NCI-H748 (cell line): ENCODE measurements around the gene TBC1D16.

Experiments used
- DNase-seq: peaks from one replicate; lab custom pipeline; 2025; ENCODE audit not compliant: unreplicated experiment; lab: John Stamatoyannopoulos, UW

The TBC1D16 gene, protein sequence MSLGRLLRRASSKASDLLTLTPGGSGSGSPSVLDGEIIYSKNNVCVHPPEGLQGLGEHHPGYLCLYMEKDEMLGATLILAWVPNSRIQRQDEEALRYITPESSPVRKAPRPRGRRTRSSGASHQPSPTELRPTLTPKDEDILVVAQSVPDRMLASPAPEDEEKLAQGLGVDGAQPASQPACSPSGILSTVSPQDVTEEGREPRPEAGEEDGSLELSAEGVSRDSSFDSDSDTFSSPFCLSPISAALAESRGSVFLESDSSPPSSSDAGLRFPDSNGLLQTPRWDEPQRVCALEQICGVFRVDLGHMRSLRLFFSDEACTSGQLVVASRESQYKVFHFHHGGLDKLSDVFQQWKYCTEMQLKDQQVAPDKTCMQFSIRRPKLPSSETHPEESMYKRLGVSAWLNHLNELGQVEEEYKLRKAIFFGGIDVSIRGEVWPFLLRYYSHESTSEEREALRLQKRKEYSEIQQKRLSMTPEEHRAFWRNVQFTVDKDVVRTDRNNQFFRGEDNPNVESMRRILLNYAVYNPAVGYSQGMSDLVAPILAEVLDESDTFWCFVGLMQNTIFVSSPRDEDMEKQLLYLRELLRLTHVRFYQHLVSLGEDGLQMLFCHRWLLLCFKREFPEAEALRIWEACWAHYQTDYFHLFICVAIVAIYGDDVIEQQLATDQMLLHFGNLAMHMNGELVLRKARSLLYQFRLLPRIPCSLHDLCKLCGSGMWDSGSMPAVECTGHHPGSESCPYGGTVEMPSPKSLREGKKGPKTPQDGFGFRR

DNA sequence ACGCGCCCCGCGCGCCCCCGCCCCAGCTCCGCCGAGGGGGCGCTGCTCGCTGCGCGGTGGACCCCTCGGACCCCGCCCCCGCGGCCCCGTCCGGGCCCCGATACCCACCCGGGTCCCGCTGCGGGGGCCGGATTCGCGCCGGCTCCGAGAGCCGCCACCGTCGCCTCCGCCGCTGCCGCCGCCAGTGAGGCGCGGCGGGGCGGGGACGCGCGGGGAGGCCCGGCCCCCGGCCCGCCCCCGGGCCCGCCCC is at the start of gene TBC1D16:
Gene TBC1D16 (minus strand): TSS at position 186 of the 250 bp plus-strand sequence. CDS start 22,325 bp downstream, outside the sequence.
- DNase-seq: no peak

DNA sequence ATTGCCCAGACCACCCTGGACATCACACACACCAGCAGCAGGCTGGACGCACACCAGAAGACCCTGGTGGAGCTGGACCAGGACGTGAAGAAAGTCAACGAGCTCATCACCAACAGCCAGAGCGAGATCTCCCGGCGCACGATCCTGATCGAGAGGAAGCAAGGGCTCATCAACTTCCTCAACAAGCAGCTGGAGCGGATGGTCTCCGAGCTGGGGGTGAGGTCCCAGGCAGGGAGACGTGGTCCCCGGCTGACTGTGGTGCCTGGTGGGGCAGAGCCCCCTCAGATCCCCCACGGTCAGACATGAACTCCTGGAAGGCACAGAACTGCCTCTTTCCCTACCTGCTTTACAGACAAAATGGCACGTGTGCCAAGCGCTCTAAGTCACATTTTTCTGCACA is 49.1 kb upstream of the TBC1D16 start:
- DNase-seq: no peak

DNA sequence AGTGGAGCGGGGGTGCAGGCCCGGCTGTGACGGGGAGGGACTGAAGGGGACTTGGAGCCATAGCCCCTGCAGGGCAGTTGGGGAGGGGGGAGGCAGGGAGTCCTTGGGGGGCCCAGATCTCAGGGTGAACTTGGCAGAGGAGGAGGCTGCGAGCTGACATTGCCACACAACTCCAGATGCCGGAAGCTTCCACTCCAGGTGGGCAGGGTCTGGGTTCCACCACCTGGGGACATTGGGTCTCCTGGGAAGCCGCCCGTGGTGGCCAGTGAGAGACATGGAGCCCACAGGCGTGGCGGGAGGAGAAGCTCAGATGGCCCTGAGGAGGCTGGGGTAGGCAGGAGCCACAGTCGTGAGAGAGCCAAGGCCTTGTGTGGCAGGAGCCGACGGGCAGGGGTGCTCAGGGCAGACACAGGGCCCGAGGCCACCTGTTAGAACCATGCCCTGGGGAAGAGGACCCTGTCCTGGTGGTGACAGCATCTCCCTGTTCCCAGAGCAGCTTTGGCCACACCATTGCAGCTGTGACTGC is 47.5 kb upstream of the TBC1D16 start:
- DNase-seq: no peak

DNA sequence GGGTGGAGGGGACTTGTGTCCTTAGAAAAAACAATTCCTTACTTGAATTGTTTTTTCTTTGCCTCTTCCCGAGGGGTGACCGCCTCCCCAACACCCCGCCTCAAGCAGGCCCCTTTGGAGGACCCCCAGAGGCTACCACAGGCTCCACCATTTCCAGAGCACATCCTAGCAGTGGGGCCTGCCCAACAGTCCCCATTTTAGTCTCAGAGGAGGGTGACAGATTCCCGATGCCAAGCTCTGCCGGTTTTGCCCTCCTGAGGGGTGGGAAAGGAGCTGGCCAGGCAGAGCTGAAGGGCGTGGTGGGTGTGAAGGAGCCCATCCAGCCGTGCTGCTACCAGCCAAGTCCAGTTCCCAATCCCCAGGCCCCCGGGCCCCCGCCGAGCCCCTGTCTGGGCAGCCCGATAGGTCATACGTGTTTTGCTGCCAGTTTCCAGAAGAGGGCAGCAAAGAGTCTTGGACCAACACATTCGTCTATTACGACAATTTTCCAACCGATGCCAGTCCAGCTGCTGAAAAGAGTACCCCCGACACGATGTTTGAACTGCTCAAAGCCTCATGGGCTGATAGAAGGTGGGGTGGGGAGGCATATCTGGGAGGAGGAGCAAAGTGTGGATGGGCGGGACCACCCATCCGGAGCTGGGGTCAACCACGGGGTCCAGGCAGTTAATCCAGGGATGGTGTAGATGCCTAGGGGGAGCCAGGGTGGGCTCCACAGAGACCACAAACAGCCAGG is 46.9 kb upstream of the TBC1D16 start:
- DNase-seq: peak; percentile 62

DNA sequence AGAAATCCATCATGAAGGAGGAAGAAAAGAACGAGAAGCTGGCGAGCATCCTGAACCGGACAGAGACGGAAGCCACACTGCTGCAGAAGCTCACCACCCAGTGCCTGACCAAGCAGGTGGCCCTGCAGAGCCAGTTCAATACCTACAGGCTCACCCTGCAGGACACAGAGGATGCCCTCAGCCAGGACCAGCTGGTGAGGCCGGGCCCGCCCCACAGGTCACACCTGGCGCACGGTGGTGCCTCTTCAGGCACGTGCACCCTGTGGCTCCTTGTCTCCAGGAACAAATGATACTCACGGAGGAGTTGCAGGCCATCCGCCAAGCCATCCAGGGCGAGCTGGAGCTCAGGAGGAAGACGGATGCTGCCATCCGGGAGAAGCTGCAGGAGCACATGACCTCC is 45.9 kb upstream of the TBC1D16 start:
- DNase-seq: no peak

DNA sequence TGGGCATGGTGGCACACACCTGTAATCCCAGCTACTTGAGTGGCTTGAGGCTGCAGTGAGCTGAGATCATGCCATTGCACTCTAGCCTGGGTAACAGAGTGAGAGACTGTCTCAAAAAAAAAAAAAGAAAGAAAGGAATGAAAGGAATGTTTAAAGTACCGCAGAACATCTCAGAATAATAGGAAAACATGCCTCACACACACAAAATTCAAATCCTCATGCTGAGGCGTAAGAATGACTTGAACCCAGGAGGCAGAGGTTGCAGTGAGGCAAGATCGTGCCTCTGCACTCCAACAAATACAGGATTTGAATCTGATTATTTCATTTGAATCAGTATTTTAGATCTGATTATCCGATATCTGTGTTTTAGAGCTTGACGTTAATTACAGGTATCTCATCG is 44.4 kb upstream of the TBC1D16 start:
- DNase-seq: no peak

DNA sequence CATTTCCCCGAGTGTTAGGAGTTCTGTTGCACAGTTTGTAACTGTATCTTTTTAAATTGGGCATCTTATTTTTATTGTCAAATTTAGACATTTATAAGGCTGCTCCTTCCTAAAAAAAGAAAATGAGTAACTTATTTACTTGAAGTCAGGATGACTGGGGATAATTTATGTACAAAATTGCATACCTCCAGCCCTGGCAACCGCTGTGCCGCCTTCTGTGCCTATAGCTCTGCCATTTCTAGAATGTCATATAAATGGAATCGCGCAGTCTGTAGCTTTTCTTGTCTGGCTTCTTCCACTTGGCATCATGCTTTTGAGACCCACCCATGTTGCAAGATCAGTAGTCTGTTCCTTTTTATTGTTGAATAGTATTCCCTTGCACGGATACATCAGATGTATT is 36.7 kb upstream of the TBC1D16 start:
- DNase-seq: no peak

DNA sequence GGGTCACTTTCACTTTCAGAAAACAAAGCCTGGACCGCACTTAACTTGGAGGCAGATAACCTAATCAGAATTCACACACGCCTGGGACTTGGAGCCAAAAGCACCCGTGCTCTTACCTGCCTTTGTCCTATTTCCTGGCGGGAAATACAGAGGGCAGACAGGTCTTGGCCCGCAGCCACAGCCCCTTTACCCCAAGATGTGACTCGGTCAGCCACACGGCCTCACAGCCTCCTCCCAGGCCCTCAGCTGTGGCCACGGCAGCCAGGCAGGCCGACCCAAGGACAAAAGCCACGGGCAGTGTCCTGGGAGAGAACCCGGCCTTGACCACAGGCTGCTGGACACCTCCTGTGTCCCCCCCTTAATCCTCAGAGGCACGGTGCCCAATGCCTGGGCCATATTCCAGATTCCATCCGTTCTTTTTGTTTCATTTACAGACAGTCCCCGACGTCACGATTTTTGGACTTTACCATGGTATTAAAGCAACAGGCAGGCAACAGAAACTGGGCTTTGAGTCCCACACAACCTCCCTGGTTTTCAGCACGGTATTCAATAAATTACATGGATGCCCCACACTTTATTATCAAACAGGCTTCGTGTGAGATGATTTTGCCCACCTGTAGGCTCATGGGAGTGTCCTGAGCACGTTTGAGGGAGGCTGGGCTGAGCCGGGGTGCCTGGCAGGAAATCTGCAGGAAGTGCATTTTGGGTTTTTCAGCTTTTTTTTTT is 35.6 kb upstream of the TBC1D16 start:
- DNase-seq: no peak

DNA sequence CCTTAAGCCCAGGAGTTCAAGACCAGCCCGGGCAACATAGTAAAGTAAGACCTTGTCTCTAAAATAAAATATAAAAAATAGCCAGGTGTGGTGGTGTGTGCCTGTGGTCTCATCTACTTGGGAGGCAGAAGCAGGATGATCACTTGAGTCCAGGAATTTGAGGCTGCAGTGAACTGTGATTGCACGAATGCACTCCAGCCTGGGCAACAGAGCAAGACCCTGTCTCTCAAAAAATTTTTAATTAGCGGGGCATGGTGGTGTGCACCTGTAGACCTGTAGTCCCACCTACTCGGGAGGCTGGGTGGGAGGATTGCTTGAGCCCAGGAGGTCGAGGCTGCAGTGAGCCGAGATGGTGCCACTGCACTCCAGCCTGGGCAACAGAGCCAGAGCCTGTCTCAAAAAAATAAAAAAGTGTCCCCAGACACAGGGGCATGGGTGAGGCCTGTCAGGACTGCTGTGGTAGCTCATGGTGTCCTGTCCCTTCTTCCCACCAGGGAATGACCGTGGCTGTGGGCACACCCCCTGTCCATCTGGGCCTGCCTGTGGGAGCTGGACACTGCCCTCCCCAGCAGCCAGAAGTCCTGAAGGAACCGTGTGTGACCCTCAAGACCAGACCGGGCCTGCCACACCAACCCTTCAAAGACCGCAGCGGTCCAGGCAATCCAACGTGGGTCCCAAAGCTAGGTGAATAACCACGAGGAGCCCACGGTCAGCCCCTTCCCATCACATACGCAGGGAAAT is 34.9 kb upstream of the TBC1D16 start:
- no peak for DNase-seq

DNA sequence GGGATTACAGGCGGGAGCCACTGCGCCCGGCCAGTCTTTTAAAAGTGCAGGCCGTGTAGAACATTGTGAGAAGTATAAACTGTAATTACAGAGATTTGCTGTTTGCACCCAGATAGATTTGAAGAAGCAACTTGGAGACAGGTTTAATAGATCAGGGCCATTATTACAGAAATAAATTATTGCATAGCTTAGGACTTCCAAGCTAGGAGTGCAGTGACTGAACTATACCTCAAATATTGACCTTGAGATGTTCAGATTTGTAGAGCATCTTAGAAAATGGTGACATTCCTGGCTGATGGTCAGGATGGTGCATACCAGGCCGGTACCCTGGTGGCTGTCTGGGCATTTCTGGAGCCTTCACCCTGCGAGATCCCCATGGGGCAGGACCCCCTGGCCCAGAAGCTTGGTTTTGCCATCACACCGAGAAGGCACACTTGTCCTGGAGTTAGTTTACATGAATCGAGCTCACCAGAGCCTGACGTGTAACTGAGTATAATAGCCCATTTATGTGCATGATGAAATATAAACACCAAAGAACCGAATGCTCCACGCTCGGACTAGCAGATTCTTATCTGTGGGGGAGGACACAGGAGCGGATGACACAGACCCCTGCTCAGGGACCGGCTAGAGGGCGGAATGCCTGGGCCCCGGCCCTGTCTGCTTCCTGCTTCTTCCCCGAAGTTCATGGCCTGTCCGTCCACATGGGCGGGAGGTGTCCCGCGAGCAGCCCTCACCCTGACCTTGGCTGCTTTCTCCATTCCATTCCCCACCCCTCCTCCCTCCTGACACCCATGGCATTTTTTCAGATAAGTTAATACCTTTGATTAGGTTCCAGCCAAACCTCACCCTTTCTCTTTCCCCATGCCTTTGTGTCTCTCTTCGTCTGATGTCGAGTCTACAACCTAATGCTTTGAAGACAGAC is 32.9 kb upstream of the TBC1D16 start:
- DNase-seq: no peak

DNA sequence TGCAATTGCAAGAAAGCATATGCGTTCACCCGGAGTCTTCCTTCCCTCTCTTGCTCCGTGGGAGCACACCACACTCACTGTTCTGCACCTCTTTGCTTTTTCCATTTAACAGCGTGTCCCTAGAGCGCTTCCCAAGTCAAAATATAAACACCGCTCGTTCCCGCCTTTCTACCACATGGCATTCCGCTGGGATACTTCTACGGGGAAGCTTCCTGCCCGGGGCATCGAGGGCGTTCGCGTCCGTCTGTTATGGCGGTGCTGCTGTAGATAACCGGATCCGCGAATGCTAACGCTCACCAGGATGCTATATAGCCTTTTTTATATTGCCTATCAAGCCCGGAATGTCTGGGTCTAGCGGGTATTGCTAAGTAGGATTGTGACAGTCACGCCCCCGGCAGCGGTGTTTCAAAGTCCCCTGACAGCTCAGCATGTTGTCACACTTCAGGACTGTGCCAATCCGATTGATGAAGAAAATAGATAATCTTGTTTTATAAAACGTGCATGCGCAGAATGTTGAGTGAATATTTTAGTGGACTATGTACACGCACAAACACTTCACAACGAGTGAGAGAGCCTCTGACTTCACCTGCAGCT is 31.8 kb upstream of the TBC1D16 start:
- no peak for DNase-seq

DNA sequence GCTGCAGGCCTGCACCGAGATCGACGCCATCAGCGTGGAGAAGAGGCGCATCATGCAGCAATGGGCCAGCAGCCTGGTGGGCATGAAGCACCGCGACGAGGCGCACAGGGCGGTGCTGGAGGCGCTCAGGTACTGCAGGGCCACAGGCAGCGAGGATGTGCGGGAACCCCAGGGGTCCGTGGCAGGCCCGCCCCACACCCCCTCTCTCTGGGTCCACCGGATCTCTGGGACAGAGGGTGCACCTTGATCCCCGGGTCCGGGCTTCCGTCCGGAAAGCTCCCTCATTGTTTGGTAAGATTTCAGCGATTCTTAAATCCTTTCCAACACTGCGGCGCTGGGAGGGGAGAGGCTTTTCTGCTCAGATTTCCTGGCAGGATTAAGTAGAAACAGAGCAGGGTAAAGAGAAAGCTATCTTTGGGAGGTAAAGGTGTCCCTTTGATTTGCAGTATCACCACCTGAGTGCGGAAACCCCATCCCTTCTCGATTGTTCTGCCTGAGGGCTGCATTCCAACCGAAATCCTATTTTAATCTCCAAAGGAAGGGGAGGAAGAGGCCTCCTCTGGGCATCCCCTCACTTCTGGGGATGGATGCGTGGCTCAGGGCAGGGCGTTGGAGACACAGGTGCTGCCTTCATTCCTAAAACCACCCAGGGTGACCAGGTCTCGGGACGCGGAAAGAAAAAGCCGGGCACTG is 30.0 kb upstream of the TBC1D16 start:
- DNase-seq: no peak

DNA sequence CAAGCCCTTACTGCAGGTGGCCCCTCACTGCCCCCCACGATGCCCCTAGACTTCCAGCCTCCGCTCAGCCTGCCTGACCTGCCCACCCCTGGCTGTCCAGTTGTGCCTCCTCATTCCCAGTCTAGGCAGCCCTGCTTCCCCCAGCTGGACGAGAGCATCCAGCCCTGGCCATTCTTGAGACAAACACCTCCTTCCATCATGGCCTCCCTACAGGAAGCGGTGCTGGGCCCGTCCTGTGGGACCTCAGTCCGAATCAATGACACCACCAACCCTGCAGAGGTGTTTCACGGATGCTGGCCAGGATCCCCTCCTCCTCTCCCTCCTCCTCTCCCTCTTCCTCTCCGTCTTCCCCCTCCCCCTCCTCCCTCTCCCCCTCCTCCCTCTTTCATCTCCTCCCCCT is 29.0 kb upstream of the TBC1D16 start:
- no peak for DNase-seq

DNA sequence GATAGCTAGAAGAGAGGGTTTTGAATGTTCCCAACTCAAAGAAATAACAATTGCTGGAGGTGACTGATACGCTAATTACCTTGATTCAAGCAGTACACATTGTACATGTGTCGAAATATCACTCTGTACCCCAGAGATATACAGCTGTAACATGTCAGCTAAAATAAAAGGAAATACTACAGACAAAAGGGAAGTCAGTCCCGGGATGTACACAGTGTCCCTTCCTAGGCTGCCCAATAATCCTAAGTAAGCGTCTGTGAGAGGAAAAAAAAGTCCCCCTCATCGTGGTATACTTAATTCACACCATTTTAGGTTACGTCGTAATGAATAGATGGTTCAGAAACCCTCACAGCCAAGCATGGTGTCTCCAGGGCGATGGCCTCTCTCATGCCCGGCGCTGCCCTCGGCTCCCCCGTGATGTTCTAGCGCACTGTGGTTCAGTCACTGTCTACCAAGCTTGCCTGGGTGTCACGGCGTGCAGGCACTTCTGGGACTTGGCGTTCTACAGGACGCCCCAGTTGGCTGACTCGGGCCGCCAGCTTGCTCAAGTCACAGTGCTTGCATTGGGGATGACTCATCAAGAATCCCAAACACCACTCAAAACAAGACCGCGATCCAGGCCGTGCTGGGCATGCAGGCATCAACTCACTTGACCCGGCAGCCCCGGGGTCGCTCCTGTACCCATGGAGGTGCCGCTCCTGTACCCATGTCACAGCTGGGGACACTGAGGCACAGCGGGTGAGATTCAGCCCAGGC is 28.3 kb upstream of the TBC1D16 start:
- no peak for DNase-seq

DNA sequence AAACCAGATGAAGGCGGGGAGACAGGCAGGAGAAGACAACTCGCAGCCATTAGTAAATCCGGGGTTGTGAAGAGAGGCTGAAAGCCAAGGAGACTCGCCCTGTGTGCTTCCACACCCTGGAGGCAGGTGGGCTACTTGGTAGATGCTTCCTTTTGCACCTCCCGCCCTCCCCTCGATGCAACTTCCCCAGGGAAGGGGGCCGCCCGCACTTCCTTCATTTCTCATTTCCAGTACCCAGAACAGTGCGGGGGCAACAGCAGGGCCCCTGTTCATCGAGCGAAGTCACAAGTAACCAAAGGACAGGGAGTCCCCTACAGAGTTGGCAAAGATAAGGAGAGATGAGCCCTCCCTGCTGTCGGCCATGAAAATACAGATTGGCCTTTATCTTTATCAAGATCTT is 25.7 kb upstream of the TBC1D16 start:
- DNase-seq: no peak

DNA sequence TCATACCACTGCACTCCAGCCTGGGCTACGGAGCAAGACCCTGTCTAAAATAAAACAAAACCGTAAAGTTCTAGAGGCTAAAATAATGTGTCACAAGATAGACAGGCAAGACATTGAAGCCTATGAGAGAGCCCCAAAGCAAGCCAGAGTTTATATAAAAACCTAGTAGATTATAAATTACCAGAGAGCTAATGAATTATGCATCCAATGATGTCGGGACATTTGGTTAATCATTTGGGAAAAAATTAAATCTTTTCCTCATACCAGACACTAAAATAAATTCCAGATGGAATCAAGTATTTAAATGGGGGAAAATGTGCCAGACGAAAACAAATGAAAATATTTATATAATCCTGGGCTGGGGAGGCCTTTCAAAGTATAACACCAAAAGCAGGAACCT is 25.0 kb upstream of the TBC1D16 start:
- DNase-seq: no peak

DNA sequence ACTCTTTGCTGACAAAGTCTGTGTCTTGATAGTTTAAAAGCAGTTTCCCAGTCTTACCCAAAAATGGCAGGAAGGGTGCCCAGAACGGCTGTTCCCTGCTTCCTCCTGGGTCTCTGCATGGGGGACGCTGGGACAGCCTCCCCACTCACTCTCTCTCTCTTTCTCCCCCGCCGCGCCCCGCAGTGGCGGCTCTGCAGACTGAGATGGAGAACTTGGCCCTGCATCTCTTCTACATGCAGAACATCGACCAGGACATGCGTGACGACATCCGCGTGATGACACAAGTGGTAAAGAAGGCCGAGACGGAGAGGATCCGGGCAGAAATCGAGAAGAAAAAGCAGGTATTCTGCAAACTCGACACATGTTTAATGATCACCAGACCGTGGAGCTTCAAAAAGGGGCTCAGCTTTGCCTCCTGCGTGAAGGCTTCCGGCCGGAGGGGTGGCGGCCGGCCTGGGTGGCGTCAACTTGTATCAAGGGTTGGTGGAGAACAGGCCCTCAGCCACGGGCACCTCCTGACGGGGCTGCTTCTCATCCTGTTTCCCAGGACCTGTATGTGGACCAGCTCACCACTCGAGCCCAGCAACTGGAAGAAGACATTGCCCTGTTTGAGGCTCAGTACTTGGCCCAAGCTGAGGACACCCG is 22.8 kb upstream of the TBC1D16 start:
- no peak for DNase-seq
